RPMI7951 (cell line): Measurements from ENCODE around the gene DECR2. TPM values are rescaled to one million over a fixed set of nuclear protein-coding genes. Genes with fewer than 3 reads are reported as not detected.
A peak's percentile ranks its signal among the peaks of the same experiment; 100 is the strongest.
"Not testable (repeated sequence)": the region's sequence is repeated elsewhere in the genome, so short reads cannot be mapped to it uniquely, and the experiment has no call there.

Experiments used
- DNase-seq: peaks from one replicate; pipeline ENCODE4 v3.0.0-alpha.2; 2012; ENCODE audit warnings: low read depth
- total RNA-seq: library from RNA; depleted of rRNA; stranded (reverse); fragments of >200 nt; shearing (Covaris generic); gene quantifications from 2 replicates; pipeline ENCODE4 v1.2.3, GENCODE V29; 2014

The DECR2 gene
- total RNA-seq, 1 experiment from 2014 or later: 10.1 TPM

- no peak for DNase-seq
Observed at GRCh38 chr16:400061-400591, 1.6 kb upstream of the DECR2 start.

GRCh38 chr16:404971-405486 lies 3.3 kb downstream of the DECR2 start:
- DNase-seq: no peak

- DNase-seq: no peak
Observed at GRCh38 chr16:405548-406506, 4.1 kb downstream of the DECR2 start.

GRCh38 chr16:407253-407652 lies 5.6 kb downstream of the DECR2 start:
- no peak for DNase-seq

GRCh38 chr16:410516-411178 lies 9.0 kb downstream of the DECR2 start:
- DNase-seq: no peak

GRCh38 chr16:411576-412265 lies 10.0 kb downstream of the DECR2 start:
- no peak for DNase-seq

- no peak for DNase-seq
Observed at GRCh38 chr16:414395-415169, 12.9 kb downstream of the DECR2 start.

- not testable (repeated sequence) for DNase-seq
Observed at GRCh38 chr16:415170-415498, 13.4 kb downstream of the DECR2 start.

- DNase-seq: not testable (repeated sequence)
Observed at GRCh38 chr16:422179-422578, 20.5 kb downstream of the DECR2 start.

GRCh38 chr16:424033-424622 lies 22.4 kb downstream of the DECR2 start:
- DNase-seq: peak; percentile 97

GRCh38 chr16:424623-425081 lies 23.0 kb downstream of the DECR2 start:
- DNase-seq: peak; percentile 42

GRCh38 chr16:425082-425718 lies 23.5 kb downstream of the DECR2 start, which contains the start of gene RAB11FIP3:
TSS of gene RAB11FIP3 (plus strand) at chr16:425649. CDS start at chr16:426007, 358 bp downstream.
- peak; percentile 75 for DNase-seq

GRCh38 chr16:425740-426114 lies 24.0 kb downstream of the DECR2 start:
- no peak for DNase-seq

- no peak for DNase-seq
Observed at GRCh38 chr16:426115-426905, 24.6 kb downstream of the DECR2 start.

GRCh38 chr16:426906-427249 lies 25.2 kb downstream of the DECR2 start:
- DNase-seq: no peak

- no peak for DNase-seq
Observed at GRCh38 chr16:427250-427649, 25.6 kb downstream of the DECR2 start.

GRCh38 chr16:430904-431303 lies 29.2 kb downstream of the DECR2 start:
- no peak for DNase-seq

GRCh38 chr16:440627-441026 lies 38.9 kb downstream of the DECR2 start:
- DNase-seq: no peak

GRCh38 chr16:441447-441846 lies 39.8 kb downstream of the DECR2 start:
- no peak for DNase-seq
